ENCODE results near the gene OR9I1.

The OR9I1 gene, protein sequence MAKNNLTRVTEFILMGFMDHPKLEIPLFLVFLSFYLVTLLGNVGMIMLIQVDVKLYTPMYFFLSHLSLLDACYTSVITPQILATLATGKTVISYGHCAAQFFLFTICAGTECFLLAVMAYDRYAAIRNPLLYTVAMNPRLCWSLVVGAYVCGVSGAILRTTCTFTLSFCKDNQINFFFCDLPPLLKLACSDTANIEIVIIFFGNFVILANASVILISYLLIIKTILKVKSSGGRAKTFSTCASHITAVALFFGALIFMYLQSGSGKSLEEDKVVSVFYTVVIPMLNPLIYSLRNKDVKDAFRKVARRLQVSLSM

DNA sequence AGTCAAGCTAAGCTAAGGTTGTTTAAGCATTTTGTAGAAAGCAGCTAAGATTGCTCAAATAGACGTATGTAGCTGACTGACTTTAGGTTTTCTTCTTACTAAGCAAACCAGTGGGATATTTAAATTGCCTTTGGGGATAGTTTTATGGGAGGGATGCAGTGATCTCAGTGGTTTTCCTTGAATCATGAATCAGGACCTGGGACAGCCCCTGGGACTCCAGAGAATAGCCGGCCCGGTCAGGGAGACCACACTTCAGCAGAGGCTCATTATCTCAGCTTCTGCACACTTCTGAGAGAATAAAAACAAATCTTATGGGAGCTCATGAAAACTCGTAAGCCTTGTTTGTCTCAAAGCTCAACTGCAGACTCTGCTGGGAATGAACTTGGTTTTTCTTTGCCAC lies at the start of gene OR9I1:
Gene OR9I1, minus strand, starts transcription at position 62 of the 400 bp plus-strand sequence. CDS start 6,086 bp downstream, outside the sequence.
- no peak for DNase-seq

- DNase-seq: no peak
These were observed 40.3 kb upstream of the OR9I1 start for GRCh38 chr11:58165504-58166106.

GRCh38 chr11:58164990-58165389 lies 39.7 kb upstream of the OR9I1 start:
- no peak for DNase-seq

DNA sequence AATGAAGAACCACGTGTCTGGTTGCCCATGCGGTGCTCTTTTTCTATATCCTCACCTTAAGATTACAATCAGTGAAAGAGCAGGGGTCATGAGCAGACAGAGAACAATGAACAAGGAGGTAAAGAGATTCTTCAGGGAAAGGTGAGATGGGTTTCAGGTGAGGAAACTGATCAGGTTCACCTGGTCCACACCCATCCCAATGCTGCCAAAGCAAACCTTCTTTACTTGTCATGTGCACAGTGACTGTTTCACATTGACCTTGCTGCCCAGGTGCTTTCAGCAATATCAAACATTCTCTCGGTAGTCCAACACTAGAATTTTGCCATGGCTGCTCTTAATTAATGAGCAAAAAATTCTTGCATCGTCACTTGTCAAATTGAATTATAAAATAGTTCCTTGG lies 39.1 kb upstream of the OR9I1 start:
- DNase-seq: no peak

DNA sequence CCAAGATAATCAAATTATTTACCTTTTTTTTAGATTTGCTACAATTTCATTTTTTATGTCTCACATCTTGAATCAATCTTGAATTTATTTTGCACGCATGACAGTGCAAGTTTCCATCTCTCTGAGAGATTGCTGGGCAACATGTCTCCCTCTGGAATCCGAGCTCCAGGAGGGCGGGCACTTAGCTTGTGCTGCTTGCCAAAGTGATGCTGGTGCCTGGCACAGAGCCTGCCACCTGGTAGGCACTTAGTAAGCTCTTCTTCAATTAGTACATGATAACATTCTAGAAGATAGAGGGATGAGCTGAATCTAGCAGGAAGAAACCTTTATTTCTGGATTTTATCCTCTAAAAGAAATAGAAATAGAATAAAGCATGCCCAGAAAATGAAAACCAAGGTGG lies 27.5 kb upstream of the OR9I1 start:
- DNase-seq: no peak

GRCh38 chr11:58142761-58143160 lies 17.4 kb upstream of the OR9I1 start:
- DNase-seq: no peak

- DNase-seq: no peak
These were observed 9.8 kb upstream of the OR9I1 start for GRCh38 chr11:58135171-58135570.

- no peak for DNase-seq
These were observed 8.8 kb upstream of the OR9I1 start for GRCh38 chr11:58134151-58134550.

DNA sequence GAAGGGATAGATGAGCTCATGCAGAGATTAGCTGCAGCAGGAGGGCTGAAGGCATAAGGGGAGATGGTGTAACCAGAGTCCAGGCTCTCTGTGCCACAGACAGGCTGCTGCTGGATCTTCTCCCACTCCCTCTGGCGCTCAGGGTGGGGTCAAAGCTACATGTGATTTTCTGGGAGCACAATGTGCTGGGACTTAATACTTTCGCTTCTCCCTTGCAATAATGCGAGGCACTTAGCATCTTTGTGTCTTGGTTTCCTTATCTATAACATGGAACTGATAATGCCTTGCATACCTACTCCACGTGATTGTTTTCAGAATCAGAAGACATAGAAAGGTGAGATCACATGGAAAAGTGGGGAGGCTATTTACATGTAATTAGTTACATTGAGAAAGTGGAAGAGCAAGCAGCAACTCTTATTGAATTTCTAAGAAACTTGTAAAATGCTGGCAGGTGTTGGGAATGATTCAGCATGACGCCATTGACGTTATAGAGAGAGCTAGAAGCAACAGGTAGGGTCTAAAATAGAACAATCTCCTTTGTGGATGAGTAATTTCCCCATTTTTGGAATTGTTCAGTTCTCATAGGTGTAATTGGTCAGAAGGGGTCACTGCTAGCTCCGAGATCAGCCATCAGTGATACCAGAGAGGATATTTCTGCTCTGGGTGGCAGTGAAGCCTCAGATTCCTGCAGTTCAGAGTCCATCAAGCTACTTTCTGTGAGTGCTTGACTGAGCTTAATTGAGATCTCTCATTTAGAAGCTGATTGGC lies 8.2 kb upstream of the OR9I1 start:
- DNase-seq: no peak

DNA sequence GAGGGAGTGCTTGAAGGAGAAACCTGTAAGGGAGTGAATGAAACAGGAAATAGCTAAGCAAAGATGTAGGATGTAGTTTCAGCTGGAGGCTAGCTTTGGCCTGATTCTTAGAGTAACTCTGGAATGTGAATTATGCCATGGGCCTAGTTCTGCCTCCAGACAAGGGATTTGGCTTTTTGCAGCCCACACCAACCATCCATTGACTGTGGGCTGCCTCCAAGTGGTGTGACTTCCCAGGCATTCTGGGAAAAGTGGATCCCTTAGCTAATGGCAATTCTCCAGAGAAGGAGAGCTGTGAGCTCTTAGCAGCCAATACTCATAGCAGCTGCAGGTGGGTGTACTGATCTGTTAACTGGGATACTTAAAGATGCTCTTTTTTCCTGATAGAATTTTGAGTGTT lies 2.0 kb upstream of the OR9I1 start:
- no peak for DNase-seq

- DNase-seq: no peak
These were observed 4.2 kb downstream of the OR9I1 start for GRCh38 chr11:58121096-58121495.

DNA sequence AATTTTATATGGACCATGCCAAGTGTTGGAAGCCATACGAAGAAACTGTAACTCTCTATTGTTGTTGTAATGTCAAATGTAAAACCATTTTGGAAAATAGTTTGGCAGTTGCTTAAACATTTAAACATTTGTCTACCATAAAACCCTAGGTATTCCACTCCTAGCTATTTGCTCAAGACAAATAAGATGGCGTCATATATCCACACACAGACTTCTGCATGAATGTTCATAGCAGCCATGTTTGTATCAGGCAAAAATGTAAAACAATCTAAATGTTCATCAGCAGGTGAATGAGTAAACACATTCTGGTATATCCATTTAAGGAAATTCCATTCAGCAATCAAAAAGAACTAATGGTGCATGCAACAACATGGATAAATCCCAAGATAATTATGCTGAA lies 27.9 kb downstream of the OR9I1 start:
- no peak for DNase-seq

DNA sequence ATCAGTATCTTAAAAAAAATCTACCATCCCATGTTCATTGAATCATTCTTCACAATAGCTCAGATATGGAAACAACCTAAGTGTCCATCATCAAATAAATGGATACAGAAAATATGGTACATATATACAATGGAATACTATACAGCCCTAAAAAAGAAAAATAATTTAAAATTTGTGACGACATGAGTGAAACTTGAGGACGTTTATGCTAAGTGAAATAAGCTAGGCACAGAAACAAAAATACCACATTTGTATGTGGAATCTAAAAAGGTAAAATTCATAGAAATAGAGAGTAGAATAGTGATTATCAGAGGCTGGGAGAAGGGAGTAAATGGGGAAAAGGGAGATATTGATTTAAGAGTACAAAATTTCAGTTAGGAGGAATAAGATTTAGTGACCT lies 38.8 kb downstream of the OR9I1 start:
- DNase-seq: no peak

DNA sequence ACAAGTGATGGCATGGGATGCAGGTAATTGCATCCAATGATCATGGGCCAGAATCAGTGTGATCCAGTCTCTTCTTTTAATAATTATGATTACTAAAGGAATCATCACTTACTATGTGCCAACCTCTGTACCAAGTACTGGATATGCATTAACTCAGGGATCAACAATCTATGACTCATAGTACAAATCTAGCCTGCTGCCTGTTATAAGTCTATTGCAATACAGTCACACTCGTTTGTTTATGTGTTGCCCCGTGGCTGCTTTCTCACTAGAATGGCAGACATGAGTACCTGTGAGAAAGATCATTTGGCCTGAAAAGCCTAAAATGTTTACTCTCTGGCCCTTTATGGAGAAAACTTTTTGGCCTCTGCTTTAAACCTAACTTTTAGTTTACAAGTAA lies 49.5 kb downstream of the OR9I1 start:
- no peak for DNase-seq

DNA sequence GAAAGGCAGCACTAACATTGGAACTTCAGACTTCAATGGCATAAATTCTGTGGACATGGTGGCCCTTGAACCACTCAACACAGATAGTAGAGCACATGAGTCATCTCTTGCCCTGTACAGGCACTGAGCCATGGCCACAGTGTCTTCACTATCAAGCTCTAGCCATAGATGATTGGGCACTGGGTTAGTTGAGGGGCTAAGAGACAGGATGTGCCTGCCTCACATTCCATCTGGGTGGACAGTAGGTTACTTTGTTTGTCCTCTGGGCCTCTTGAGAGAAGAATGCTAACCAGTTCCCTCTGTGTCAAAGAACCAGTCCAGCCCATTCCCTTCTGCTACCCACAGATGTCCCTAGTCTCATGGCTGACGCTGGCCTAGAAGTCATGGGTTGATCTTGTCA lies 54.7 kb downstream of the OR9I1 start:
- DNase-seq: no peak

DNA sequence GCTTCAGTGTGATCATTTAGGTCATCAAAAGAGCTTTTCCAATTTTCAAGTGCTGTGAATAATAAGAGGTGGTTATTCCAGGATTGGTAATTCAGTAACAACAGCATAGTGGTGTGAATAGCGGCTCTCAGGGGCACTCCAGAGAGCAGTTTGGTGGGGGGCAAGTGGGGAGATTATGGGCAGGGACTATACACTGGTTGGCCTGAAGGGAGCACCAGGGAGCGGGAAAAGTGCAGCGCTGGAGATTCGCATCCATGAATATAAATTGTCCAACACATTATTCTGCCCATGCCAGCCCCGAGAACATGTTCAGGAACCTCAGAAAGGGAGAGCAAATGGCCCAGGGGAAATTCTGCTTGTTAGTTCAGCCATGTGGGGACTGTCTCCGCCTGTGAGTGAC lies 56.7 kb downstream of the OR9I1 start:
- DNase-seq: no peak

DNA sequence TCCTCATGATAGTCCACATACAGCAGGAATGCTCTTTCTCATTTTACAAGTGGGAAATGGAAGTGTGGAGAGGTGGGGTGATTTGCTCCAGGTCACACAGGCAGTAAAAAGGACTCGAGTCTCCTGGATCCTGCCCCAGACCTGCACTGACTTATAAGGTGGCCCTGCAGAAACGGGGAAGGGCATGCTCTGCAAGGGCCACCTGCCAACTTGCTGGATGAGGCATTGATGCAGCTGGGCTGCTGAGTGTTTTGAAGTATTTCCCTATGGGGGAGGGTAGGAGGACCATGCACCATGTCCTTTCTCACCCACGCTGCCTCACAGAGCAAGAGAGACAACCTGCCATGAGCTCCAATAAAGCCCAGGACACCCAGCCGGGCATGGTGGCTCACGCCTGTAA lies 57.6 kb downstream of the OR9I1 start:
- DNase-seq: no peak

Measured in activated CD8-positive, alpha-beta memory T cell treated with anti-CD3 and anti-CD28 coated beads, Interleukin-2, amount 50 U/mL, for 48 hours (primary cell).